Natural killer cell (primary cell): ENCODE measurements around the gene CPNE8. TPM values are rescaled to one million over a fixed set of nuclear protein-coding genes. Genes with fewer than 3 reads are reported as not detected.

Experiments
- ATAC-seq, 3 donors: fragments of 150-1000 bp in 2 of 3; fragments of 200-7000 bp in 1 of 3; cut with Tn5 transposase; 1 replicate in 1 of 3; 2 replicates in 2 of 3; pipeline ENCODE4 v1.10.0; 2021; ENCODE audit warnings: mild to moderate bottlenecking in 2 of 3, moderate library complexity in 2 of 3
- DNase-seq, 2 donors: peaks; one replicate each; pipeline versions ENCODE4 v3.0.0 to v3.0.0-alpha.2; 2013 to 2021; ENCODE audit warnings: mixed read lengths in 1 of 2
- H3K27ac ChIP-seq: one replicate; pipeline ENCODE4 v1.5.1; 2013; ENCODE audit warnings: mild to moderate bottlenecking, low read length
- H3K27me3 ChIP-seq: one replicate; pipeline ENCODE4 v1.6.1; 2013; ENCODE audit warnings: low read length; ENCODE audit not compliant: control insufficient read depth, insufficient read depth
- H3K36me3 ChIP-seq: one replicate; pipeline ENCODE4 v1.6.1; 2013; ENCODE audit warnings: low read length; ENCODE audit not compliant: control insufficient read depth, insufficient read depth
- H3K4me1 ChIP-seq: one replicate; pipeline ENCODE4 v1.6.1; 2013; ENCODE audit warnings: low read length; ENCODE audit not compliant: control insufficient read depth, insufficient read depth
- H3K4me3 ChIP-seq: one replicate; pipeline ENCODE4 v1.5.1; 2013; ENCODE audit warnings: low read length
- H3K9me3 ChIP-seq: one replicate; pipeline ENCODE4 v1.6.1; 2013; ENCODE audit warnings: low read length; ENCODE audit not compliant: control insufficient read depth, insufficient read depth
- H3K27ac Mint-ChIP-seq, 2 donors: one replicate each; pipeline ENCODE4 v1.8.0; 2022; ENCODE audit warnings: mild to moderate bottlenecking in 2 of 2, mixed read lengths in 2 of 2, moderate library complexity in 1 of 2
- H3K27me3 Mint-ChIP-seq, 2 donors: one replicate each; pipeline ENCODE4 v1.8.0; 2022; ENCODE audit warnings: low read depth in 2 of 2, mixed read lengths in 2 of 2
- H3K36me3 Mint-ChIP-seq: one replicate; pipeline ENCODE4 v1.8.0; 2022; ENCODE audit warnings: mixed read lengths
- H3K4me1 Mint-ChIP-seq, 2 donors: one replicate each; pipeline ENCODE4 v1.8.0; 2022; ENCODE audit warnings: mixed read lengths in 2 of 2
- H3K4me3 Mint-ChIP-seq: one replicate; pipeline ENCODE4 v1.8.0; 2022; ENCODE audit warnings: mild to moderate bottlenecking, moderate library complexity, mixed read lengths
- H3K9me3 Mint-ChIP-seq, 2 donors: one replicate each; pipeline ENCODE4 v1.8.0; 2022; ENCODE audit warnings: mixed read lengths in 2 of 2
- CTCF ChIP-seq: fragments of 200-600 bp; IDR thresholded peaks from one replicate; pipeline ENCODE4 v1.8.0; 2022; ENCODE audit warnings: antibody characterized with exemption
- WGBS: methylation state at CpG from one replicate; pipeline ENCODE4 v1.1.7; 2013; ENCODE audit warnings: missing lambda C conversion rate; ENCODE audit not compliant: insufficient coverage; 5-methylcytosine and 5-hydroxymethylcytosine counted together
- intact Hi-C: fragments of 100-400 bp; cut with micrococcal nuclease; formaldehyde crosslinking; loops from one replicate; pipeline ENCODE4 v1.14.2; 2022
- total RNA-seq, 4 donors: library from RNA; stranded (reverse); fragments of 120-200 nt in 1 of 4; gene quantifications; one replicate each; pipeline versions ENCODE4 v1.2.3 to v1.2.4, GENCODE V29; 2013 to 2022

CPNE8 gene
- total RNA-seq, 3 donors from 2014 or later (not counting 1 experiment from before 2014, with no cell fraction given): 6.1 to 8.1 (median 7.9) TPM

GRCh38 chr12:38662829-38663228 lies 242.6 kb downstream of the CPNE8 start:
- H3K36me3 ChIP-seq: no peaks in the 10 kb centered on the region
- intact Hi-C loops: no loop called here
- H3K36me3 Mint-ChIP-seq: peaks cover 22% of the 10 kb centered on the region
- TF ChIP-seq CTCF: no peak
- no peaks in the 10 kb centered on the region for H3K27me3 ChIP-seq
- no peak overlapping the region for H3K27ac ChIP-seq
- no peaks in the 10 kb centered on the region for H3K27me3 Mint-ChIP-seq
- H3K9me3 Mint-ChIP-seq: peaks cover 4 to 16% of the 10 kb centered on the region in 2 donors
- no peak overlapping the region for H3K27ac Mint-ChIP-seq
- H3K9me3 ChIP-seq: no peaks in the 10 kb centered on the region
- DNase-seq: no peak
- no peak for ATAC-seq
- H3K4me1 Mint-ChIP-seq: peaks cover 6% of the 10 kb centered on the region in 2 donors
- H3K4me1 ChIP-seq: no peaks in the 10 kb centered on the region
- no peak overlapping the region for H3K4me3 ChIP-seq
- no peak overlapping the region for H3K4me3 Mint-ChIP-seq

DNA sequence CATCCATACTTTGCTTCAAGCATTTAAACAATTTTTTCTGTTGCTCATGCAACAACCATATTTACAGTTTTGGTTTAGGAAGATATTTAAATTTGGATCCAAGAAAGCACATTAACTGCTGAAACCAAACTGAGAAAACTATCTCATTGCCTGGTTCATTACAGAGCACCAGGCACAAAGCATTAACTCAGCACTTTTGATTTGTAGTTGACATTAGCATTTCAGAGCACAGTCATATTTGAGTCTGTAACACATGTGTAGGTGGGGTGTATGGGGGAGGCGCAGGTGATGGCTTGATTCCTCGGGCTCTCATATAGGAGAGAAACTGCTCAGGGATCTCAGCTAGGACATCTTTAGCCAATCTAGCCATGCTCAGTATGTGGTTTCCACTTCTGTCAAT lies 251.7 kb downstream of the CPNE8 start:
- H3K4me3 ChIP-seq: no peak overlapping the region
- H3K4me3 Mint-ChIP-seq: no peak overlapping the region
- DNase-seq: no peak
- peaks cover 7% of the 10 kb centered on the region for H3K36me3 Mint-ChIP-seq
- no peaks in the 10 kb centered on the region for H3K9me3 ChIP-seq
- H3K27ac Mint-ChIP-seq: no peak overlapping the region
- 93% methylated on average over 2 of the region's 2 CpGs for WGBS
- H3K4me1 Mint-ChIP-seq: peaks cover 0 to 10% of the 10 kb centered on the region in 2 donors
- H3K9me3 Mint-ChIP-seq: peaks cover 0 to 7% of the 10 kb centered on the region in 2 donors
- ATAC-seq: no peak
- intact Hi-C loops: no loop called here
- peaks cover 4% of the 10 kb centered on the region for H3K4me1 ChIP-seq
- H3K27me3 ChIP-seq: no peaks in the 10 kb centered on the region
- no peaks in the 10 kb centered on the region for H3K36me3 ChIP-seq
- no peaks in the 10 kb centered on the region for H3K27me3 Mint-ChIP-seq
- TF ChIP-seq CTCF: no peak
- no peak overlapping the region for H3K27ac ChIP-seq

DNA sequence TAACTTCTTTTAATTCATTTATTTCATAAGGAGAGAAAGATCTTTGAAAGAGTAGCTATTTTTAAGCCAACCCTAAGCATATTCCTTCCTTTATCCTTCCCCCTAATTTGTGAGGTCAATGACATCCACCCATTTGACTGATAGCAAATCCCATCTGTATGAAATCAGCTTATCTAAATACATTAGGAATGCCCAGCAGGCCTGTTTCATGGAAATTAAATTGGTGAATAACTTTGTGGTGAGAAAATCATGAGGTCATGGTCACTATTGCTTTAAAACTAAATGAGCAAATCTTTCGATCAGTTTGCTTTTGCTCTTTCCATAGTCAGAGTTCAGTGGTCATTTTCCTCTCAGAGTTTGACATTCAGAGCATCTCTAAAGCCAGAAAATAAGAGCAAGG lies 256.6 kb downstream of the CPNE8 start:
- no peak for TF ChIP-seq CTCF
- WGBS: 100% methylated on average over 1 of the region's 1 CpG
- Mint-ChIP-seq H3K9me3 (peaks cover 3 to 9% of the 10 kb centered on the region in 2 donors), H3K4me3 (no peak overlapping the region), H3K27ac (no peak overlapping the region), H3K27me3 (no peaks in the 10 kb centered on the region), H3K36me3 (no peaks in the 10 kb centered on the region), H3K4me1 (no peaks in the 10 kb centered on the region)
- Histone ChIP-seq H3K4me3 (no peak overlapping the region), H3K27me3 (no peaks in the 10 kb centered on the region), H3K4me1 (no peaks in the 10 kb centered on the region), H3K9me3 (no peaks in the 10 kb centered on the region), H3K27ac (no peak overlapping the region), H3K36me3 (no peaks in the 10 kb centered on the region)
- DNase-seq (no peak), ATAC-seq (no peak)
- intact Hi-C loops: no loop called here

DNA sequence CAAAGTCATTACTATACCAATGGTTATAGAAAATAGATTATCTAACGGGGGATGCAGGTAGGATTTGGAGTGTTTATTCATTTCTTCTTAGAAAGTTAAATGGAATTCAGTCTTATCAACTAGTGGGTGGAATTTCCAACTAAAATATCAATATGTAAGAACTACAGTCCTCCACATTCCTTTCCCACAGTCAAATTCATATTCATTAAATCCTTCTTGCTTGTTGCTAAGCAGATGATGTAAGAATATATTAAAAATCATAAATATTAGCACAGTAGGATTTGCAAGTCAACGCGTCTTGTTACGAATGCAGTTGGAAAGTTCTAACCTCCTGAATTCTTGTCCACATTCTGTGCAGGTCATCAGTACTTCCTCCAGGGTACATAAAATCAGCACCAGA lies 259.2 kb downstream of the CPNE8 start:
- no peak overlapping the region for H3K4me3 Mint-ChIP-seq
- H3K9me3 Mint-ChIP-seq: peaks cover 3 to 9% of the 10 kb centered on the region in 2 donors
- H3K27me3 ChIP-seq: no peaks in the 10 kb centered on the region
- no peaks in the 10 kb centered on the region for H3K4me1 ChIP-seq
- intact Hi-C loops: no loop called here
- H3K27me3 Mint-ChIP-seq: no peaks in the 10 kb centered on the region
- H3K36me3 ChIP-seq: no peaks in the 10 kb centered on the region
- no peak overlapping the region for H3K4me3 ChIP-seq
- ATAC-seq (no peak), DNase-seq (no peak)
- no peak overlapping the region for H3K27ac Mint-ChIP-seq
- 83% methylated on average over 3 of the region's 4 CpGs for WGBS
- H3K36me3 Mint-ChIP-seq: no peaks in the 10 kb centered on the region
- H3K27ac ChIP-seq: no peak overlapping the region
- H3K4me1 Mint-ChIP-seq: no peaks in the 10 kb centered on the region
- no peaks in the 10 kb centered on the region for H3K9me3 ChIP-seq
- TF ChIP-seq CTCF: no peak
